Measurements from ENCODE around the gene GLDC.

DNA sequence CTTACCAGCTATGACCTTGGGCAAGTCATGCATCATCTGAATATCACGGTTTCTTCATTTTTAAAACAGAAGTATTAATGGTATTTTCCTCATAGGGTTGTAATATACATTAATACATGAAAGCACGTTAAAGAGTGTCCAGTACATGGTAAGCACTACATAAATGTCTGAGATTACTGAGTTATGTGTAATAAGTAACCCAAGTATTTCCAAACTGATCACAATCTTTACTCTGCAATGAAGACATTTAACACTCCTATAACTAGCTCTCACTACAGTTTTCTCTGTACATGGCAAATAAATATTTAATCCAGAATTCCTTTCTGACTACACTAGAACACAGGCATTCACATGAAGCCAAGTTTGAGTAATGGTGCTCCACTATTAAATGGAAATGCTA lies 4.0 kb downstream of the GLDC start:
- TF ChIP-seq, protein P1, sequence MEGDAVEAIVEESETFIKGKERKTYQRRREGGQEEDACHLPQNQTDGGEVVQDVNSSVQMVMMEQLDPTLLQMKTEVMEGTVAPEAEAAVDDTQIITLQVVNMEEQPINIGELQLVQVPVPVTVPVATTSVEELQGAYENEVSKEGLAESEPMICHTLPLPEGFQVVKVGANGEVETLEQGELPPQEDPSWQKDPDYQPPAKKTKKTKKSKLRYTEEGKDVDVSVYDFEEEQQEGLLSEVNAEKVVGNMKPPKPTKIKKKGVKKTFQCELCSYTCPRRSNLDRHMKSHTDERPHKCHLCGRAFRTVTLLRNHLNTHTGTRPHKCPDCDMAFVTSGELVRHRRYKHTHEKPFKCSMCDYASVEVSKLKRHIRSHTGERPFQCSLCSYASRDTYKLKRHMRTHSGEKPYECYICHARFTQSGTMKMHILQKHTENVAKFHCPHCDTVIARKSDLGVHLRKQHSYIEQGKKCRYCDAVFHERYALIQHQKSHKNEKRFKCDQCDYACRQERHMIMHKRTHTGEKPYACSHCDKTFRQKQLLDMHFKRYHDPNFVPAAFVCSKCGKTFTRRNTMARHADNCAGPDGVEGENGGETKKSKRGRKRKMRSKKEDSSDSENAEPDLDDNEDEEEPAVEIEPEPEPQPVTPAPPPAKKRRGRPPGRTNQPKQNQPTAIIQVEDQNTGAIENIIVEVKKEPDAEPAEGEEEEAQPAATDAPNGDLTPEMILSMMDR (IDR thresholded peaks at IDR 0.05), result no peak
- no peak for TF ChIP-seq ZFX (IDR thresholded peaks at IDR 0.05; ENCODE audit: borderline replicate concordance)

All from 22Rv1 (cell line).